Bronchial epithelial cell (primary cell): Measurements from ENCODE around the gene TMEM132C. TPM values are rescaled to one million over a fixed set of nuclear protein-coding genes. Genes with fewer than 3 reads are reported as not detected.
A peak's percentile ranks its signal among the peaks of the same experiment; 100 is the strongest.

Experiments
- DNase-seq: peaks from one replicate; pipeline ENCODE4 v3.0.0-alpha.2; 2010; ENCODE audit warnings: low read depth
- FAIRE-seq: peaks from 2 replicates; lab custom pipeline; 2011; peaks lifted over from hg19 to GRCh38; lab: Jason Lieb, UNC
- H3K27me3 ChIP-seq: 2 replicates; pipeline ENCODE4 v1.5.1; 2011; ENCODE audit warnings: low read length; ENCODE audit not compliant: control insufficient read depth, insufficient read depth
- H3K36me3 ChIP-seq: 2 replicates; pipeline ENCODE4 v1.5.1; 2011; ENCODE audit warnings: low read length; ENCODE audit not compliant: control insufficient read depth, insufficient read depth
- H3K4me3 ChIP-seq: 2 replicates; pipeline ENCODE4 v1.5.1; 2011; ENCODE audit warnings: mild to moderate bottlenecking, low read depth, low read length, control low read depth
- total RNA-seq: library from RNA; depleted of rRNA; stranded (reverse); fragments of >200 nt; gene quantifications from 2 replicates; pipeline ENCODE4 v1.2.1, GENCODE V29; 2014
- TF ChIP-seq, protein P1 (sequence below): IDR thresholded peaks from 2 replicates; pipeline ENCODE4 v1.5.1; 2011; ENCODE audit warnings: mild to moderate bottlenecking, moderate library complexity, low read length, control low read depth, inconsistent platforms; ENCODE audit not compliant: insufficient read depth, severe bottlenecking

TMEM132C gene
- total RNA-seq, 1 donor from 2014 or later = not detected

DNA sequence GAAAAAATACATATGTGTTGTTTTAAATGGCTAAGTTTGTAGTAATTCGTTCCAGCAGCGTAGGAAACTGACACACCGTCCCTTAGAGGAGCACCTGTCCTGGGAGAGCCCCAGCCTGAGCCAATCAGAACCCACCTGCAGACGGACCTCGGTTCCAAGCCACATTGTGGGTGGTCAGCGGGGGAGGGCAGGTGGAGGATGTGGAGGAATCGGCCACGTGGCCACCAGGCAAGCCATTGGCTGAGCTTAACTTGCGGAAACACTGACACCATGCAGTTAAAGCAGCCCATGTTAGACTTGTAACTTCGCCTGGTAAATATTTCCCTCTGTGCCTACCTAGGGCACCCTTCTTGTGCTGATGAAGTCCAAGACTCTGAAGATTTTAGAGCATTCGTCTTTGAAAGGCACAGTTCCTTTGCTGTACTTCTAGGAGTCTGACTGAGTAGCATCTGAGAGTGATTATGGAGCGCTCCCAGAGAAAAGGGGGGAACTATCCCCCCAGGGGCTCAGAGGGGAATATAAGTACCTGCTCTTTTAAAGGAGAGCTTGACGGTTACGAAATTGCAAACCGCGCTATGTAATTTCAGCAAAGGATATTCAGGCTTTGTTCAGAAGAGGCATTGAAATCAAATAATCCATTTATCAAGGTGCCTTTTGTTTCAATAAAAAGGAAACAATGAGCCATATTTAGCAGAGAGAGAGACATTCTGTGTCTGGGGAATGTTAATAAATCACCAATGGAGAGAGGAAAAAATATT, 135.7 kb downstream of the TMEM132C start:
- DNase-seq (no peak), FAIRE-seq (no peak)
- Histone ChIP-seq H3K36me3 (no peaks in the 10 kb centered on the region), H3K27me3 (no peaks in the 10 kb centered on the region), H3K4me3 (no peak overlapping the region)
- TF ChIP-seq, protein P1, sequence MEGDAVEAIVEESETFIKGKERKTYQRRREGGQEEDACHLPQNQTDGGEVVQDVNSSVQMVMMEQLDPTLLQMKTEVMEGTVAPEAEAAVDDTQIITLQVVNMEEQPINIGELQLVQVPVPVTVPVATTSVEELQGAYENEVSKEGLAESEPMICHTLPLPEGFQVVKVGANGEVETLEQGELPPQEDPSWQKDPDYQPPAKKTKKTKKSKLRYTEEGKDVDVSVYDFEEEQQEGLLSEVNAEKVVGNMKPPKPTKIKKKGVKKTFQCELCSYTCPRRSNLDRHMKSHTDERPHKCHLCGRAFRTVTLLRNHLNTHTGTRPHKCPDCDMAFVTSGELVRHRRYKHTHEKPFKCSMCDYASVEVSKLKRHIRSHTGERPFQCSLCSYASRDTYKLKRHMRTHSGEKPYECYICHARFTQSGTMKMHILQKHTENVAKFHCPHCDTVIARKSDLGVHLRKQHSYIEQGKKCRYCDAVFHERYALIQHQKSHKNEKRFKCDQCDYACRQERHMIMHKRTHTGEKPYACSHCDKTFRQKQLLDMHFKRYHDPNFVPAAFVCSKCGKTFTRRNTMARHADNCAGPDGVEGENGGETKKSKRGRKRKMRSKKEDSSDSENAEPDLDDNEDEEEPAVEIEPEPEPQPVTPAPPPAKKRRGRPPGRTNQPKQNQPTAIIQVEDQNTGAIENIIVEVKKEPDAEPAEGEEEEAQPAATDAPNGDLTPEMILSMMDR = no peak

DNA sequence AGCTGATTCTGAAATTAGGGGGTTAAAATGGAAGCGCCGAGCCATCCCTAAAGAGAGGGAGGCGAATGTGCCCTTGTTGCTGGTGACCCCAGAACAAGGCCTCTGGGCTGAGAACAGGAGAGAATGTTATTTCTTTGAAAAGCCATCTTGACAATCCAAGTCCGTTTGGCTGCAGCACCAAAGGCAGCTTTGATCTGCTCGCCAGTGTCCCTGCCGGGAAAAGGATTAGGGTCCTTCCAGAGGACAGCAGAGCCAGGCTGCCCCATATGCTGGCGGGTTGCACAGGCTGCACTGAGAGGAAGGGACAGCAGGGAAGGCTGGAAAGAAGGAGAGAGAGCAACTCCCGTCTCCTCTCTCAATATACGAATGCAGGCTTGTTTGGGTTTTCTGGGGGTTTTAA, 141.7 kb downstream of the TMEM132C start:
- Histone ChIP-seq H3K36me3 (no peaks in the 10 kb centered on the region), H3K27me3 (no peaks in the 10 kb centered on the region), H3K4me3 (no peak overlapping the region)
- no peak for FAIRE-seq
- TF ChIP-seq, protein P1 = no peak
- no peak for DNase-seq

DNA sequence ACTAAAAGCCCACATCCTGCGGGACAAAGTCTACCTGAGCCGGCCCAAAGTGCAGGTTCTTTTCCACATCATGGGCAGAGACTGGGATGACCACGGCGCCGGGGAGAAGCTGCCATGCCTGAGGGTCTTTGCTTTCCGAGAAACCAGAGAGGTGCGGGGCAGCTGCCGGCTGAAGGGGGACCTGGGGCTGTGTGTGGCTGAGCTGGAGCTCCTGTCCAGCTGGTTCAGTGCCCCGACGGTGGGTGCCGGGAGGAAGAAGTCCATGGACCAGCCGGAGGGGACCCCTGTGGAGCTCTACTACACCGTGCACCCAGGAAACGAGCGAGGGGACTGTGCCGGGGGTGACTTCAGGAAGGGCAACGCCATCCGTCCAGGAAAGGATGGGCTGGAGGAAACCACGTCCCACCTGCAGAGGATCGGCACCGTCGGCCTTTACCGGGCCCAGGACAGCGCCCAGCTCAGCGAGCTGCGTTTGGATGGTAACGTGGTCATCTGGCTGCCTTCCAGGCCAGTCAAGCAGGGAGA, 148.1 kb downstream of the TMEM132C start:
- FAIRE-seq = peak; percentile 36
- Histone ChIP-seq H3K4me3 (no peak overlapping the region), H3K27me3 (no peaks in the 10 kb centered on the region), H3K36me3 (no peaks in the 10 kb centered on the region)
- DNase-seq = no peak
- TF ChIP-seq, protein P1 = no peak

DNA sequence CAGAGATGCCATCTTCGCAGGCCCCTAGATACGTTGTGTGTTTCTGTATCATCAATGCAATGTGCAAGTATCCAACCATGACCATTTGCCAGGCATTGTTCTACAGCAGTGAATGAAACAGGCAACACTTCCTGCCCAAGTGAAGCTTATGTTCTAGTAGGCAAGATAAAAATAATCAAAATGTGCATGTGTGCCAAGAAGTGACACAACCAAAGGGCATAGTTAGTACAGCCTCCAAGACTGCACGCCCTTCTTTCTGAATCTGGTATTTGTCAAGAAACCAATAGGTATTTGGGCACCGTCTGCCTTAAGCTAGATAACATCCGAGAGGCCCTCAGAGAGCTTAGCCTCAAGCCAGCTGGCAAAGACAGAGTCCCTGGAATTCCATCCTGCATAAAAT, 152.0 kb downstream of the TMEM132C start:
- DNase-seq (no peak), FAIRE-seq (no peak)
- TF ChIP-seq, protein P1 = no peak
- H3K36me3 ChIP-seq = no peaks in the 10 kb centered on the region
- H3K4me3 ChIP-seq = no peak overlapping the region
- H3K27me3 ChIP-seq = no peaks in the 10 kb centered on the region

DNA sequence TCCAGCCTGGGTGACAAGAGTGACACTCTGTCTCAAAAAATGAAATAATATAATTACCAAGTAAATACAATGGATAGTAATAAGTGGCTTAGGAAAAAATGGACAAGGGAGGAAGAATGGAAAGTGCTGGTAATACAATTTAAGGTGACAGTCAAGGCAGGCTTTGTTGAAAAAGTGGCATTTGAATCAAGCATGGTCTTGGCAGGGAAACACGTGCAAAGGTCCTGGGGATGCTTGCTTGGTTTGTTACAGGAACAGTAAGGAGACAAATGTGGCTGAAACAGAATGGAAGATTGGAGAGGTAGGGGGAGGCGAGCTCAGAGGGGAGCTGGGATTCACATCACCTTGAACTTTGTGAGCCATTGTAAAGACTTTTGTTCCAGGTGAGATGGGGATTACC, 153.2 kb downstream of the TMEM132C start:
- Histone ChIP-seq H3K36me3 (no peaks in the 10 kb centered on the region), H3K27me3 (no peaks in the 10 kb centered on the region), H3K4me3 (no peak overlapping the region)
- DNase-seq = no peak
- TF ChIP-seq, protein P1 = no peak
- no peak for FAIRE-seq

DNA sequence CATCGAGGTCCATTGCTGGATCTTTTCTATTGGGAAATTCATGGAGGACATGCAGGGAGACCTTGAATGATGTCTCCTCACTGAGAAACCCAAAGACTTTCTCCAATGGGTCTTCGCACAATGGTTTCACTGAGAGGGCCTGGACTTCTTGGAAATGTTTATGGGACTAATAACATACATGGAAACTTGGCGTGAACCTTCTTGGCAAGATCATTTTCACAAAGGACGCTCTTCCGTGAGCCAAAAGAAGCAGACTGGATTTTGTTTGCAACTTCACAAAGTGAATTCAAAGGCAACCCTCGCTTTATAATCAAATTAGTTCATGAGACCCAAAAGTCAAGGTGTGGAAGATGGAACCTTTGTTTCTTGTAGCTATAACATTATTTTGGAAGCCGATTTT, 154.4 kb downstream of the TMEM132C start:
- no peak for FAIRE-seq
- DNase-seq = no peak

More for the DNA sequence above, 154.4 kb downstream of the TMEM132C start:
- Histone ChIP-seq H3K4me3 (no peak overlapping the region), H3K36me3 (no peaks in the 10 kb centered on the region), H3K27me3 (no peaks in the 10 kb centered on the region)
- TF ChIP-seq, protein P1 = no peak
